IMR-90 (cell line): ENCODE results near the gene LIMCH1.

ENCODE experiments used
- CHD1 ChIP-seq: IDR thresholded peaks from 2 replicates; pipeline ENCODE4 v1.6.1; 2012; ENCODE audit warnings: low read depth, low read length, improper control_type of control experiment
- CTCF ChIP-seq: conservative IDR thresholded peaks from 2 replicates; pipeline ENCODE4 v1.5.1; 2012; ENCODE audit warnings: mild to moderate bottlenecking, low read depth, low read length, improper control_type of control experiment
- FOS ChIP-seq: fragments of 150-350 bp; IDR thresholded peaks from 2 replicates; pipeline ENCODE4 v1.6.1; 2016; ENCODE audit warnings: low read depth, low read length
- MAZ ChIP-seq: IDR thresholded peaks from 2 replicates; pipeline ENCODE4 v1.6.1; 2012; ENCODE audit warnings: low read depth, mild to moderate bottlenecking, low read length, improper control_type of control experiment, moderate library complexity, borderline replicate concordance
- MXI1 ChIP-seq: IDR thresholded peaks from 2 replicates; pipeline ENCODE4 v1.6.1; 2012; ENCODE audit warnings: low read depth, mild to moderate bottlenecking, low read length, moderate library complexity, borderline replicate concordance
- NFE2L2 ChIP-seq: fragments of 150-350 bp; IDR thresholded peaks from 2 replicates; pipeline ENCODE4 v1.6.1; 2016; ENCODE audit warnings: low read depth, mild to moderate bottlenecking, low read length
- POLR2A ChIP-seq: IDR thresholded peaks from 2 replicates; pipeline ENCODE4 v1.6.1; 2012; ENCODE audit warnings: mild to moderate bottlenecking, low read depth, low read length
- RAD21 ChIP-seq: IDR thresholded peaks from 2 replicates; pipeline ENCODE4 v1.6.1; 2012; ENCODE audit warnings: low read length, improper control_type of control experiment
- RCOR1 ChIP-seq: IDR thresholded peaks from 2 replicates; pipeline ENCODE4 v1.6.1; 2012; ENCODE audit warnings: mild to moderate bottlenecking, low read length, improper control_type of control experiment; ENCODE audit not compliant: insufficient replicate concordance
- RFX5 ChIP-seq: IDR thresholded peaks from 2 replicates; pipeline ENCODE4 v1.8.0; 2012; ENCODE audit warnings: low read depth, mild to moderate bottlenecking, low read length, moderate library complexity
- SMC3 ChIP-seq: fragments of 150-350 bp; IDR thresholded peaks from 2 replicates; pipeline ENCODE4 v1.6.1; 2016; ENCODE audit warnings: low read depth, mild to moderate bottlenecking, antibody characterized with exemption, low read length, moderate library complexity
- TF ChIP-seq, protein P1 (sequence below): fragments of 150-350 bp; IDR thresholded peaks from 2 replicates; pipeline ENCODE4 v1.6.1; 2016; ENCODE audit warnings: low read depth, mild to moderate bottlenecking, low read length, moderate library complexity, borderline replicate concordance
- TF ChIP-seq, protein P2 (sequence below): fragments of 150-350 bp; IDR thresholded peaks from 2 replicates; pipeline ENCODE4 v1.6.1; 2017; ENCODE audit warnings: mild to moderate bottlenecking, antibody characterized with exemption, low read length, low read depth

DNA sequence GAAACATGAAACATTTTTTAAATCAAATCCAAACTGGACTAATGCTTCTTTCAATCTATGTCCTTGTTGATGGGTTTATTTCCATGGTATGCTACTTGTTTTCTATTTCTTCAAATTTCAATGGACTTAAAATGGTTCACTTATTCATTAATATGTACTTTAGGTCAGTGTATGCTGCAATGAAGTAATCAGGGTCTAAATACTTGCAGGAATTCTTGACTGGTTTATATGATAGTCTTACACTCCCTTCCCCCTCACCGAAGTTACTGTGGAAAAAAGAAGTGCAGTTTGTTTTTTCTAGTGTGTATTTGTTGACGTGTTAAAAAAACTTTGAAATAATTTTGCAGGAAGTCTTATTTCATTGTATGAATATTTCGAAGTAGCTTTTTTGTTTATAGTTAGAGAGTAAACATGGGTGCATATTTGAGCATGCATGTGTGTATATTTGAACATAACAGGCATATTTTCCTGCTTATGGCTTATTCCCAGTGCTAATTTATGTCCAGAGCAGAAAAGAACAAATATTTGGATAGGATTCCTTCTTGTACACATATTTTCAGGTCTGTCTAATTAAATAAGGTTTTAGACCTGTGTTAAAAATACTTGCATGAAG lies 65.0 kb downstream of the LIMCH1 start:
- no peak for TF ChIP-seq CTCF
- no peak for TF ChIP-seq SMC3
- no peak for TF ChIP-seq POLR2A
- no peak for TF ChIP-seq RFX5
- no peak for TF ChIP-seq MXI1
- no peak for TF ChIP-seq RAD21
- TF ChIP-seq, protein P1, sequence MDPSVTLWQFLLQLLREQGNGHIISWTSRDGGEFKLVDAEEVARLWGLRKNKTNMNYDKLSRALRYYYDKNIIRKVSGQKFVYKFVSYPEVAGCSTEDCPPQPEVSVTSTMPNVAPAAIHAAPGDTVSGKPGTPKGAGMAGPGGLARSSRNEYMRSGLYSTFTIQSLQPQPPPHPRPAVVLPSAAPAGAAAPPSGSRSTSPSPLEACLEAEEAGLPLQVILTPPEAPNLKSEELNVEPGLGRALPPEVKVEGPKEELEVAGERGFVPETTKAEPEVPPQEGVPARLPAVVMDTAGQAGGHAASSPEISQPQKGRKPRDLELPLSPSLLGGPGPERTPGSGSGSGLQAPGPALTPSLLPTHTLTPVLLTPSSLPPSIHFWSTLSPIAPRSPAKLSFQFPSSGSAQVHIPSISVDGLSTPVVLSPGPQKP = no peak
- TF ChIP-seq, protein P2, sequence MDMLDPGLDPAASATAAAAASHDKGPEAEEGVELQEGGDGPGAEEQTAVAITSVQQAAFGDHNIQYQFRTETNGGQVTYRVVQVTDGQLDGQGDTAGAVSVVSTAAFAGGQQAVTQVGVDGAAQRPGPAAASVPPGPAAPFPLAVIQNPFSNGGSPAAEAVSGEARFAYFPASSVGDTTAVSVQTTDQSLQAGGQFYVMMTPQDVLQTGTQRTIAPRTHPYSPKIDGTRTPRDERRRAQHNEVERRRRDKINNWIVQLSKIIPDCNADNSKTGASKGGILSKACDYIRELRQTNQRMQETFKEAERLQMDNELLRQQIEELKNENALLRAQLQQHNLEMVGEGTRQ = no peak
- TF ChIP-seq CHD1 = no peak
- no peak for TF ChIP-seq RCOR1
- TF ChIP-seq NFE2L2 = no peak
- no peak for TF ChIP-seq MAZ
- no peak for TF ChIP-seq FOS
